ENCODE results near the gene DHTKD1.

The DHTKD1 gene, protein sequence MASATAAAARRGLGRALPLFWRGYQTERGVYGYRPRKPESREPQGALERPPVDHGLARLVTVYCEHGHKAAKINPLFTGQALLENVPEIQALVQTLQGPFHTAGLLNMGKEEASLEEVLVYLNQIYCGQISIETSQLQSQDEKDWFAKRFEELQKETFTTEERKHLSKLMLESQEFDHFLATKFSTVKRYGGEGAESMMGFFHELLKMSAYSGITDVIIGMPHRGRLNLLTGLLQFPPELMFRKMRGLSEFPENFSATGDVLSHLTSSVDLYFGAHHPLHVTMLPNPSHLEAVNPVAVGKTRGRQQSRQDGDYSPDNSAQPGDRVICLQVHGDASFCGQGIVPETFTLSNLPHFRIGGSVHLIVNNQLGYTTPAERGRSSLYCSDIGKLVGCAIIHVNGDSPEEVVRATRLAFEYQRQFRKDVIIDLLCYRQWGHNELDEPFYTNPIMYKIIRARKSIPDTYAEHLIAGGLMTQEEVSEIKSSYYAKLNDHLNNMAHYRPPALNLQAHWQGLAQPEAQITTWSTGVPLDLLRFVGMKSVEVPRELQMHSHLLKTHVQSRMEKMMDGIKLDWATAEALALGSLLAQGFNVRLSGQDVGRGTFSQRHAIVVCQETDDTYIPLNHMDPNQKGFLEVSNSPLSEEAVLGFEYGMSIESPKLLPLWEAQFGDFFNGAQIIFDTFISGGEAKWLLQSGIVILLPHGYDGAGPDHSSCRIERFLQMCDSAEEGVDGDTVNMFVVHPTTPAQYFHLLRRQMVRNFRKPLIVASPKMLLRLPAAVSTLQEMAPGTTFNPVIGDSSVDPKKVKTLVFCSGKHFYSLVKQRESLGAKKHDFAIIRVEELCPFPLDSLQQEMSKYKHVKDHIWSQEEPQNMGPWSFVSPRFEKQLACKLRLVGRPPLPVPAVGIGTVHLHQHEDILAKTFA

GRCh38 chr10:12068449-12069269 is at the start of gene DHTKD1:
Gene DHTKD1 (plus strand): TSS chr10:12068954. CDS start chr10:12069034, 80 bp downstream.
- no peak for TF ChIP-seq CTCF (IDR thresholded peaks at IDR 0.05; ENCODE audit: borderline replicate concordance, control extremely low read depth, extremely low read depth, insufficient read depth, missing control alignments)
- in situ Hi-C loops (cut with MboI; ENCODE audit: low sequenced_read_pairs, unreplicated experiment), result no loop called here
- peak; percentile 100 for DNase-seq (ENCODE audit: low spot score)

- DNase-seq (ENCODE audit: low spot score), result no peak
- in situ Hi-C loops (cut with MboI; ENCODE audit: low sequenced_read_pairs, unreplicated experiment), result no loop called here
- TF ChIP-seq CTCF (IDR thresholded peaks at IDR 0.05; ENCODE audit: borderline replicate concordance, control extremely low read depth, extremely low read depth, insufficient read depth, missing control alignments), result no peak
Measured at GRCh38 chr10:12019283-12019971, 49.3 kb upstream of the DHTKD1 start.

DNA sequence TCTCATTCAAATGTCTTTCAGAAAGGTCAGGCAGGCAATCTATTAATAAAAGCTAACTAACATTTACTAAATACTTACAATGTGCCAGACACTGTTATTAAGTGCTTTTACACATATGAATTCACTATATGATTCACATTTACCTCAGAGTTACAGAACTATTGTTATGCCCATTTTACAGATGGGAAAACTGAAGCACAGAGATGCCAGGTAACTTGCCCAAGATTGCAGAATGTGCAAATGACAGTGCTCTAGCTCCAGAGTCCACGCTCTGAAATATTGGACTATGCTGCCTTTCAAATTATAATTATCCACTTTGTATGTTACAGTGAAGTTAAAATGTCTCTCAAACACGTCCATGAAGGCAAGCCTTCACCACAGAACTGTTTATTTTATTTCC is 48.2 kb upstream of the DHTKD1 start:
- no peak for TF ChIP-seq CTCF (IDR thresholded peaks at IDR 0.05; ENCODE audit: borderline replicate concordance, control extremely low read depth, extremely low read depth, insufficient read depth, missing control alignments)
- in situ Hi-C loops (cut with MboI; ENCODE audit: low sequenced_read_pairs, unreplicated experiment), result no loop called here

GRCh38 chr10:12022580-12023257 is 46.0 kb upstream of the DHTKD1 start:
- peak; percentile 27 for DNase-seq (ENCODE audit: low spot score)
- in situ Hi-C loops (cut with MboI; ENCODE audit: low sequenced_read_pairs, unreplicated experiment), result no loop called here
- TF ChIP-seq CTCF (IDR thresholded peaks at IDR 0.05; ENCODE audit: borderline replicate concordance, control extremely low read depth, extremely low read depth, insufficient read depth, missing control alignments), result no peak

More for the DNA sequence above, 48.2 kb upstream of the DHTKD1 start:
- DNase-seq (ENCODE audit: low spot score), result no peak

DNA sequence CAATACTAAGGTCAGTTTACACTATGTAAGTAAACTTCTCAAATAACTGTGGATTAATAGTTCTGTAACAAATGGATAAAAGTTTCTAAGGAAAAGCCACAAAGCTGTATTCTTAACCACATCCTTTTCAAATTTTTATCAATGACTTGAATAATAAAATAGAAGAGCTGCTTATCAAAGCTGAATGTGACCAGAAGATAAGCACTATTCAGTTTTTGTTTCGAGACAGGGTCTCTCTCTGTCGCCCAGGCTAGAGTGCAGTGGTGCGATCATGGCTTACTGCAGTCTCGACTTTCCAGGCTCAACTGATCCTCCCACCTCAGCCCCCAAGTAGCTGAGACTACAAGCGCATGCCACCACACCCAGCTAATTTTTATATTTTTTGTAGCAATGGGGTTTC is 43.2 kb upstream of the DHTKD1 start:
- no peak for DNase-seq (ENCODE audit: low spot score)
- no peak for TF ChIP-seq CTCF (IDR thresholded peaks at IDR 0.05; ENCODE audit: borderline replicate concordance, control extremely low read depth, extremely low read depth, insufficient read depth, missing control alignments)
- in situ Hi-C loops (cut with MboI; ENCODE audit: low sequenced_read_pairs, unreplicated experiment), result no loop called here
